ENCODE data around the gene OR7D2. TPM values are rescaled to one million over a fixed set of nuclear protein-coding genes. Genes with fewer than 3 reads are reported as not detected.

Gene OR7D2
- total RNA-seq, 1 experiment from 2014 or later, result 0.07 TPM

- intact Hi-C loops (cut with micrococcal nuclease), result no loop called here
- Histone ChIP-seq H2AFZ (ENCODE audit: low read depth, low read length, poor library complexity, severe bottlenecking) (no peak overlapping the region), H3K4me1 (ENCODE audit: control insufficient read depth in 1 of 2, insufficient read depth in 2 of 2, low read length in 2 of 2) (peaks cover 0 to 6% of the 10 kb centered on the region in 2 experiments; a peak in 1 of 4 replicates), H4K20me1 (ENCODE audit: insufficient read depth) (no peaks in the 10 kb centered on the region), H3K79me2 (ENCODE audit: insufficient read depth, low read length) (peaks cover 100% of the 10 kb centered on the region), H3K4me2 (ENCODE audit: low read length) (no peak overlapping the region), H3K9ac (ENCODE audit: low read length) (no peak overlapping the region), H3K9me2 (ENCODE audit: insufficient read depth) (no peaks in the 10 kb centered on the region), H3K27ac (ENCODE audit: low read depth, low read length) (no peak overlapping the region), H3K36me3 (ENCODE audit: control insufficient read depth in 1 of 2, insufficient read depth in 2 of 2, low read length in 2 of 2) (peaks cover 0 to 62% of the 10 kb centered on the region in 2 experiments), H3K9me3 (ENCODE audit: control insufficient read depth in 1 of 2, insufficient read depth in 1 of 2, low read depth in 1 of 2, low read length in 2 of 2) (peaks cover 50 to 56% of the 10 kb centered on the region in 2 experiments; a peak in 3 of 4 replicates), H3K4me3 (replicated peaks in 1 of 2; ENCODE audit: low read depth in 1 of 2, low read length in 2 of 2) (no peak overlapping the region), H3K27me3 (ENCODE audit: insufficient read depth, low read length) (no peaks in the 10 kb centered on the region)
- TF ChIP-seq ELF1 (IDR thresholded peaks at IDR 0.05; ENCODE audit: borderline replicate concordance, low read depth), result no peak
- no peak for TF ChIP-seq JUND (IDR thresholded peaks at IDR 0.05)
- no peak for TF ChIP-seq YY1 (IDR thresholded peaks at IDR 0.05; ENCODE audit: extremely low read depth, insufficient replicate concordance, low read depth, low read length)
- no peak for TF ChIP-seq SRF (IDR thresholded peaks at IDR 0.05; ENCODE audit: low read depth)
- TF ChIP-seq RAD21 (IDR thresholded peaks at IDR 0.05; ENCODE audit: low read depth), result no peak
- TF ChIP-seq ZFX (IDR thresholded peaks at IDR 0.05), result no peak
- no peak for TF ChIP-seq CEBPB (IDR thresholded peaks at IDR 0.05; ENCODE audit: low read depth)
- TF ChIP-seq ATF3 (IDR thresholded peaks at IDR 0.05), result no peak
- TF ChIP-seq CBX3 (IDR thresholded peaks at IDR 0.05; ENCODE audit: low read depth), result no peak
- TF ChIP-seq SP1 (IDR thresholded peaks at IDR 0.05; ENCODE audit: low read depth), result no peak
- TF ChIP-seq, protein P1, sequence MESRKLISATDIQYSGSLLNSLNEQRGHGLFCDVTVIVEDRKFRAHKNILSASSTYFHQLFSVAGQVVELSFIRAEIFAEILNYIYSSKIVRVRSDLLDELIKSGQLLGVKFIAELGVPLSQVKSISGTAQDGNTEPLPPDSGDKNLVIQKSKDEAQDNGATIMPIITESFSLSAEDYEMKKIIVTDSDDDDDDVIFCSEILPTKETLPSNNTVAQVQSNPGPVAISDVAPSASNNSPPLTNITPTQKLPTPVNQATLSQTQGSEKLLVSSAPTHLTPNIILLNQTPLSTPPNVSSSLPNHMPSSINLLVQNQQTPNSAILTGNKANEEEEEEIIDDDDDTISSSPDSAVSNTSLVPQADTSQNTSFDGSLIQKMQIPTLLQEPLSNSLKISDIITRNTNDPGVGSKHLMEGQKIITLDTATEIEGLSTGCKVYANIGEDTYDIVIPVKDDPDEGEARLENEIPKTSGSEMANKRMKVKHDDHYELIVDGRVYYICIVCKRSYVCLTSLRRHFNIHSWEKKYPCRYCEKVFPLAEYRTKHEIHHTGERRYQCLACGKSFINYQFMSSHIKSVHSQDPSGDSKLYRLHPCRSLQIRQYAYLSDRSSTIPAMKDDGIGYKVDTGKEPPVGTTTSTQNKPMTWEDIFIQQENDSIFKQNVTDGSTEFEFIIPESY (IDR thresholded peaks at IDR 0.05; ENCODE audit: extremely low read depth, insufficient replicate concordance, low read length), result no peak
- TF ChIP-seq FOSL1 (IDR thresholded peaks at IDR 0.05; ENCODE audit: low read depth), result no peak
- no peak for TF ChIP-seq SIN3A (IDR thresholded peaks at IDR 0.05; ENCODE audit: low read depth)
- TF ChIP-seq EZH2 (IDR thresholded peaks at IDR 0.05), result no peak
- no peak for TF ChIP-seq EGR1 (IDR thresholded peaks at IDR 0.05; ENCODE audit: low read depth)
- TF ChIP-seq, protein P2, sequence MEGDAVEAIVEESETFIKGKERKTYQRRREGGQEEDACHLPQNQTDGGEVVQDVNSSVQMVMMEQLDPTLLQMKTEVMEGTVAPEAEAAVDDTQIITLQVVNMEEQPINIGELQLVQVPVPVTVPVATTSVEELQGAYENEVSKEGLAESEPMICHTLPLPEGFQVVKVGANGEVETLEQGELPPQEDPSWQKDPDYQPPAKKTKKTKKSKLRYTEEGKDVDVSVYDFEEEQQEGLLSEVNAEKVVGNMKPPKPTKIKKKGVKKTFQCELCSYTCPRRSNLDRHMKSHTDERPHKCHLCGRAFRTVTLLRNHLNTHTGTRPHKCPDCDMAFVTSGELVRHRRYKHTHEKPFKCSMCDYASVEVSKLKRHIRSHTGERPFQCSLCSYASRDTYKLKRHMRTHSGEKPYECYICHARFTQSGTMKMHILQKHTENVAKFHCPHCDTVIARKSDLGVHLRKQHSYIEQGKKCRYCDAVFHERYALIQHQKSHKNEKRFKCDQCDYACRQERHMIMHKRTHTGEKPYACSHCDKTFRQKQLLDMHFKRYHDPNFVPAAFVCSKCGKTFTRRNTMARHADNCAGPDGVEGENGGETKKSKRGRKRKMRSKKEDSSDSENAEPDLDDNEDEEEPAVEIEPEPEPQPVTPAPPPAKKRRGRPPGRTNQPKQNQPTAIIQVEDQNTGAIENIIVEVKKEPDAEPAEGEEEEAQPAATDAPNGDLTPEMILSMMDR (IDR thresholded peaks at IDR 0.05 in 2 of 3, conservative IDR thresholded peaks at IDR 0.05 in 1 of 3; ENCODE audit: borderline replicate concordance in 1 of 3, insufficient read depth in 1 of 3, low read depth in 2 of 3, low read length in 2 of 3), result no peak
- TF ChIP-seq EZH2phosphoT487 (IDR thresholded peaks at IDR 0.05; ENCODE audit: borderline replicate concordance), result no peak
- POLR2A ChIA-PET, result no interaction called here
- DNase-seq (ENCODE audit: low read depth, low spot score) (no peak), ATAC-seq (no peak)
- RAD21 ChIA-PET (ENCODE audit: low non-redundant PET in 1 of 2, low total read pairs in 2 of 2, uncharacterized antibody in 2 of 2, unreplicated experiment in 2 of 2), result no interaction called here
- BruUV-seq (replicated peaks), result no TSS peak
- CTCF ChIA-PET, result no interaction called here
Observed at GRCh38 chr19:9151367-9151766, 27.4 kb upstream of the OR7D2 start.

Data from HCT116 (cell line).